GM21526 (cell line): Measurements from ENCODE around the gene RBM12.
"Not testable (repeated sequence)": the region's sequence is repeated elsewhere in the genome, so short reads cannot be mapped to it uniquely, and the experiment has no call there.

Experiments
- ATAC-seq: cut with Tn5 transposase; IDR thresholded peaks from one replicate; pipeline ENCODE4 v1.9.1; 2021; ENCODE audit warnings: moderate library complexity; ENCODE audit not compliant: unreplicated experiment, low FRiP score

RBM12 gene

GRCh38 chr20:35698298-35699126 is 33.8 kb upstream of the RBM12 start:
- no peak for ATAC-seq

- no peak for ATAC-seq
Observed at GRCh38 chr20:35697696-35698297, 33.1 kb upstream of the RBM12 start.

- ATAC-seq: no peak
Observed at GRCh38 chr20:35695978-35696377, 31.3 kb upstream of the RBM12 start.

GRCh38 chr20:35695245-35695749 is 30.6 kb upstream of the RBM12 start:
- ATAC-seq: no peak

- ATAC-seq: no peak
Observed at GRCh38 chr20:35690265-35690664, 25.6 kb upstream of the RBM12 start.

- ATAC-seq: not testable (repeated sequence)
Observed at GRCh38 chr20:35686872-35687271, 22.2 kb upstream of the RBM12 start.

GRCh38 chr20:35685368-35685767 is 20.7 kb upstream of the RBM12 start:
- not testable (repeated sequence) for ATAC-seq

GRCh38 chr20:35681960-35682359 is 17.3 kb upstream of the RBM12 start:
- ATAC-seq: no peak

GRCh38 chr20:35680452-35681183 is 15.9 kb upstream of the RBM12 start:
- no peak for ATAC-seq

- no peak for ATAC-seq
Observed at GRCh38 chr20:35674921-35675320, 10.2 kb upstream of the RBM12 start.

- no peak for ATAC-seq
Observed at GRCh38 chr20:35673884-35674283, 9.2 kb upstream of the RBM12 start.

GRCh38 chr20:35669681-35670080 is 5.0 kb upstream of the RBM12 start:
- no peak for ATAC-seq

- ATAC-seq: no peak
Observed at GRCh38 chr20:35669221-35669620, 4.5 kb upstream of the RBM12 start.

GRCh38 chr20:35665949-35666288 is 1.2 kb upstream of the RBM12 start:
- no peak for ATAC-seq

- peak; percentile 33 for ATAC-seq
Observed at GRCh38 chr20:35663516-35664465, 909 bp downstream of the RBM12 start.

GRCh38 chr20:35662551-35662950 is 2.1 kb downstream of the RBM12 start:
- ATAC-seq: no peak

- no peak for ATAC-seq
Observed at GRCh38 chr20:35661908-35662307, 2.8 kb downstream of the RBM12 start.

GRCh38 chr20:35661053-35661452 is 3.6 kb downstream of the RBM12 start:
- ATAC-seq: no peak

GRCh38 chr20:35660122-35660937 is 4.4 kb downstream of the RBM12 start:
- ATAC-seq: no peak
